Heart left ventricle (tissue), 16 donors: Measurements from ENCODE around the gene EID3. TPM values are rescaled to one million over a fixed set of nuclear protein-coding genes. Genes with fewer than 3 reads are reported as not detected.

Experiments
- ATAC-seq, 4 donors: fragments of 200-7000 bp; cut with Tn5 transposase; one replicate each; pipeline ENCODE4 v1.9.1; 2020 to 2022; ENCODE audit warnings: moderate library complexity in 4 of 4, mild to moderate bottlenecking in 3 of 4, moderate number of reproducible peaks in 1 of 4
- DNase-seq, 5 donors: peaks; one replicate each; pipeline ENCODE4 v3.0.0-alpha.2; 2020
- H3K27ac ChIP-seq, 12 donors: fragments of 200-600 bp; sonication (generic) in 4 of 12; one replicate each; pipeline versions ENCODE4 v1.5.0 to v1.8.0; 2016 to 2022; ENCODE audit warnings: mild to moderate bottlenecking in 2 of 12
- H3K27me3 ChIP-seq, 9 donors: fragments of 200-600 bp; sonication (generic) in 2 of 9; one replicate each; pipeline versions ENCODE4 v1.5.1 to v1.8.0; 2016 to 2022; ENCODE audit warnings: mild to moderate bottlenecking in 3 of 9
- H3K36me3 ChIP-seq, 9 donors: fragments of 200-600 bp; sonication (generic) in 2 of 9; one replicate each; pipeline versions ENCODE4 v1.5.0 to v1.8.0; 2018 to 2022; ENCODE audit warnings: mild to moderate bottlenecking in 2 of 9
- H3K4me1 ChIP-seq, 12 donors: fragments of 200-600 bp; sonication (generic) in 4 of 12; one replicate each; pipeline versions ENCODE4 v1.5.0 to v1.8.0; 2016 to 2022; ENCODE audit warnings: mild to moderate bottlenecking in 3 of 12
- H3K4me3 ChIP-seq, 12 donors: fragments of 200-600 bp; sonication (generic) in 4 of 12; one replicate each; pipeline versions ENCODE4 v1.5.0 to v1.8.0; 2017 to 2022; ENCODE audit warnings: mild to moderate bottlenecking in 9 of 12, moderate library complexity in 4 of 12
- H3K9me3 ChIP-seq, 12 donors: fragments of 200-600 bp; sonication (generic) in 4 of 12; one replicate each; pipeline versions ENCODE4 v1.5.0 to v1.8.0; 2016 to 2022; ENCODE audit warnings: mild to moderate bottlenecking in 1 of 12
- CTCF ChIP-seq, 12 donors: fragments of 200-600 bp; sonication (generic) in 4 of 12; IDR thresholded peaks; one replicate each; pipeline versions ENCODE4 v1.5.0 to v1.8.0; 2018 to 2022; ENCODE audit warnings: antibody characterized with exemption in 12 of 12, mild to moderate bottlenecking in 5 of 12
- POLR2A ChIP-seq, 2 donors: fragments of 450-650 bp; IDR thresholded peaks; one replicate each; pipeline ENCODE4 v1.6.1; 2017; ENCODE audit warnings: antibody characterized with exemption in 2 of 2, mild to moderate bottlenecking in 2 of 2, moderate library complexity in 2 of 2
- WGBS, 4 donors: extraction: QIAGEN DNeasy Blood & Tissue Kit in 2 of 4; methylation state at CpG; one replicate each; pipeline versions ENCODE4 v1.1.5 to v1.1.7; 2013 to 2018; 5-methylcytosine and 5-hydroxymethylcytosine counted together
- intact Hi-C, 10 donors: fragments of 100-400 bp; cut with DNase I; formaldehyde crosslinking; loops; one replicate each; pipeline versions ENCODE4 v1.11.1 to v1.14.2; 2022
- polyA plus RNA-seq, 2 donors: library from polyadenylated mRNA; stranded (reverse); fragments of 200-250 nt; gene quantifications; one replicate each; pipeline ENCODE4 v1.2.3, GENCODE V29; 2013
- total RNA-seq, 9 donors: library from RNA; depleted of rRNA in 2 of 9; stranded (reverse); fragments of >200 nt in 2 of 9; fragmentation: NEBNext Ultra II Directional in 3 of 9; extraction: Animal tissue kit (Norgen Biotek cat#: 25700) in 3 of 9; gene quantifications; one replicate each; pipeline versions ENCODE4 v1.1.0 to v1.2.4, GENCODE V29; 2016 to 2023
- donor health status: ischemic (EF 13 %, LVEDD 7.1; RV severe dilation, severe dysfunction).
- donor health status: healthy with polysubstance abuse.
- donor health status: DM: no; HTN: yes; CAD: no.
- donor health status: DM: no; HTN: no; CAD: no.
- donor health status: ischemic (EF 25% LVEDD 6.9; RV normal size, moderate dysfunction).
- donor health status: ischemic (EF 25% LVEDD 5.7; RV mildly dilated, moderate dysfunction).
- donor health status: healthy.
- donor health status: DM: yes; HTN: yes; CAD: no.
- donor health status: ischemic (EF 35%, LVEDD 5.7; RV mildly dilated, moderate dysfunction).
- donor health status: nonischemic (EF 11% LVEDD 7.7; RV severe dilation, severe dysfunction).
- donor health status: DM: yes; HTN: yes; CAD: no.
- donor health status: PGD.
- donor health status: ischemic (EF 29% LVEDD 5.4; RV normal size, mild dysfunction).
- donor health status: nonischemic (EF 23%, LVEDD 6.1; RV moderate dilation, normal function).

Gene EID3
- total and polyA plus RNA-seq, 11 donors: 0.44 to 4.0 (median 1.3) TPM

GRCh38 chr12:104312654-104313053, 9.1 kb downstream of the EID3 start:
- TF ChIP-seq POLR2A (IDR thresholded peaks at IDR 0.05) (no peak), CTCF (IDR thresholded peaks at IDR 0.05) (no peak)
- H3K27me3 ChIP-seq: no peaks in the 10 kb centered on the region
- no peaks in the 10 kb centered on the region for H3K9me3 ChIP-seq
- no peak overlapping the region for H3K4me3 ChIP-seq
- 98 to 100% (median 98%) methylated on average over 1 of the region's 1 CpG for WGBS, 4 donors
- ATAC-seq: no peak
- no peak overlapping the region for H3K27ac ChIP-seq
- peaks cover 0 to 17% (median under 1%) of the 10 kb centered on the region in 12 donors for H3K4me1 ChIP-seq
- intact Hi-C loops: no loop called here
- peaks cover 0 to 83% (median 68%) of the 10 kb centered on the region in 9 donors for H3K36me3 ChIP-seq
- no peak for DNase-seq

- Histone ChIP-seq H3K4me1 (peaks cover 0 to 16% (median 0%) of the 10 kb centered on the region in 12 donors), H3K9me3 (no peaks in the 10 kb centered on the region), H3K27me3 (no peaks in the 10 kb centered on the region), H3K27ac (no peak overlapping the region), H3K4me3 (no peak overlapping the region), H3K36me3 (peaks cover 0 to 93% (median 78%) of the 10 kb centered on the region in 9 donors)
- intact Hi-C loops: no loop called here
- DNase-seq: no peak
- no peak for ATAC-seq
- WGBS, 4 donors: 72 to 83% (median 81%) methylated on average over 4 of the region's 4 CpGs
- TF ChIP-seq POLR2A (IDR thresholded peaks at IDR 0.05): no peak
- TF ChIP-seq CTCF (IDR thresholded peaks at IDR 0.05): no peak
These were observed 10.2 kb downstream of the EID3 start for GRCh38 chr12:104313568-104314241.

GRCh38 chr12:104314242-104314614, 10.7 kb downstream of the EID3 start:
- intact Hi-C loops: no loop called here
- DNase-seq (no peak), ATAC-seq (no peak)
- Histone ChIP-seq H3K4me1 (peaks cover 0 to 13% (median 0%) of the 10 kb centered on the region in 12 donors), H3K27me3 (no peaks in the 10 kb centered on the region), H3K36me3 (peaks cover 0 to 98% (median 84%) of the 10 kb centered on the region in 9 donors), H3K9me3 (no peaks in the 10 kb centered on the region), H3K4me3 (no peak overlapping the region), H3K27ac (no peak overlapping the region)
- TF ChIP-seq POLR2A (IDR thresholded peaks at IDR 0.05) (no peak), CTCF (IDR thresholded peaks at IDR 0.05) (no peak)
- WGBS, 4 donors: 91 to 98% (median 96%) methylated on average over 1 of the region's 1 CpG

- Histone ChIP-seq H3K36me3 (peaks cover 0 to 100% (median 97%) of the 10 kb centered on the region in 9 donors), H3K27me3 (no peaks in the 10 kb centered on the region), H3K9me3 (no peaks in the 10 kb centered on the region), H3K27ac (no peak overlapping the region), H3K4me3 (no peak overlapping the region), H3K4me1 (peaks cover 0 to 4% (median 0%) of the 10 kb centered on the region in 12 donors)
- ATAC-seq: no peak
- TF ChIP-seq POLR2A (IDR thresholded peaks at IDR 0.05): no peak
- TF ChIP-seq CTCF (IDR thresholded peaks at IDR 0.05): no peak
- intact Hi-C loops: no loop called here
- no peak for DNase-seq
- 84 to 92% (median 89%) methylated on average over 10 of the region's 10 CpGs for WGBS, 4 donors
These were observed 12.0 kb downstream of the EID3 start for GRCh38 chr12:104315326-104316224.
